Cardiac fibroblast (primary cell): ENCODE measurements around the gene ZNF853.

ENCODE experiments used
- DNase-seq, 2 donors: peaks; one replicate each; pipeline versions ENCODE4 v3.0.0 to v3.0.0-alpha.2; 2010; ENCODE audit warnings: low read depth in 2 of 2
- H3K4me3 ChIP-seq, 2 donors: replicated peaks in 1 of 2; 1 replicate in 1 of 2; 2 replicates in 1 of 2; pipeline ENCODE4 v1.5.1; 2011; ENCODE audit warnings: low read depth in 2 of 2, low read length in 2 of 2, mild to moderate bottlenecking in 2 of 2, moderate library complexity in 1 of 2
- TF ChIP-seq, protein P1 (sequence below): IDR thresholded peaks from one replicate; pipeline ENCODE4 v1.5.1; 2011; ENCODE audit warnings: low read depth, mild to moderate bottlenecking, low read length, inconsistent platforms

Gene ZNF853

DNA sequence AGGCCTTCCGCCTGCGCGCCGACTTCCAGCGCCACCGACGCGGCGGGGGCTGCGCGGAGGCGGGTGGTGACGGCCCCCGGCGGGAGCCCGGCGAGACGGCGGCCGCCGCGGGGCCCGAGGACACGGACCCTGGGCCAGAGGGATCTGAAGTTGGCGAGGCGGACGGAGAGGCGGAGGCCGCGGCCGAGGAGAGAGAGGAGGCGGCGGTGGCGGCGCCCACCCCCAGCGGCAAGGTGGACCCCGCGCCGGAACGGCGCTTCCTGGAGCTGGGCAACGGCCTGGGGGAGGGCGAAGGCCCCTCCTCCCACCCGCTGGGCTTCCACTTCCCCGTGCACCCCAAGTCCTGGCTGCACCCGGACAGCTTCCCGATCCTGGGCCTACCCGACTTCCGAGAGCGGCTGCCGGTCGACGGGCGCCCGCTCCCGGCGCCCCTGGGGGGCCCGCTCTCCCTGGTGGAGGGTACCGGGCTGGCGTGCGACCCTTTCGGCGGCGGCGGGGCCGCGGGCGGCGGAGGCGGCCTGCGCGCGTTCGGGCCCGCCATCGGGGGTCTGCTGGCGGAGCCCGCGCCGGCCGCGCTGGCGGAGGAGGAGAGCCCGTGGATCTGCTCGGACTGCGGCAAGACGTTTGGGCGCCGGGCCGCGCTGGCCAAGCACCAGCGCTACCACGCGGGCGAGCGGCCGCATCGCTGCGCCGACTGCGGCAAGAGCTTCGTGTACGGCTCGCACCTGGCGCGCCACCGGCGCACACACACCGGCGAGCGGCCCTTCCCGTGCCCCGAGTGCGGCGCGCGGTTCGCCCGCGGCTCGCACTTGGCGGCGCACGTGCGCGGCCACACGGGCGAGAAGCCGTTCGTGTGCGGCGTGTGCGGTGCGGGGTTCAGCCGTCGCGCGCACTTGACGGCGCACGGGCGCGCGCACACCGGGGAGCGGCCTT lies 37.9 kb downstream of the ZNF853 start:
- TF ChIP-seq, protein P1, sequence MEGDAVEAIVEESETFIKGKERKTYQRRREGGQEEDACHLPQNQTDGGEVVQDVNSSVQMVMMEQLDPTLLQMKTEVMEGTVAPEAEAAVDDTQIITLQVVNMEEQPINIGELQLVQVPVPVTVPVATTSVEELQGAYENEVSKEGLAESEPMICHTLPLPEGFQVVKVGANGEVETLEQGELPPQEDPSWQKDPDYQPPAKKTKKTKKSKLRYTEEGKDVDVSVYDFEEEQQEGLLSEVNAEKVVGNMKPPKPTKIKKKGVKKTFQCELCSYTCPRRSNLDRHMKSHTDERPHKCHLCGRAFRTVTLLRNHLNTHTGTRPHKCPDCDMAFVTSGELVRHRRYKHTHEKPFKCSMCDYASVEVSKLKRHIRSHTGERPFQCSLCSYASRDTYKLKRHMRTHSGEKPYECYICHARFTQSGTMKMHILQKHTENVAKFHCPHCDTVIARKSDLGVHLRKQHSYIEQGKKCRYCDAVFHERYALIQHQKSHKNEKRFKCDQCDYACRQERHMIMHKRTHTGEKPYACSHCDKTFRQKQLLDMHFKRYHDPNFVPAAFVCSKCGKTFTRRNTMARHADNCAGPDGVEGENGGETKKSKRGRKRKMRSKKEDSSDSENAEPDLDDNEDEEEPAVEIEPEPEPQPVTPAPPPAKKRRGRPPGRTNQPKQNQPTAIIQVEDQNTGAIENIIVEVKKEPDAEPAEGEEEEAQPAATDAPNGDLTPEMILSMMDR: no peak
- H3K4me3 ChIP-seq: no peak overlapping the region
- no peak for DNase-seq

DNA sequence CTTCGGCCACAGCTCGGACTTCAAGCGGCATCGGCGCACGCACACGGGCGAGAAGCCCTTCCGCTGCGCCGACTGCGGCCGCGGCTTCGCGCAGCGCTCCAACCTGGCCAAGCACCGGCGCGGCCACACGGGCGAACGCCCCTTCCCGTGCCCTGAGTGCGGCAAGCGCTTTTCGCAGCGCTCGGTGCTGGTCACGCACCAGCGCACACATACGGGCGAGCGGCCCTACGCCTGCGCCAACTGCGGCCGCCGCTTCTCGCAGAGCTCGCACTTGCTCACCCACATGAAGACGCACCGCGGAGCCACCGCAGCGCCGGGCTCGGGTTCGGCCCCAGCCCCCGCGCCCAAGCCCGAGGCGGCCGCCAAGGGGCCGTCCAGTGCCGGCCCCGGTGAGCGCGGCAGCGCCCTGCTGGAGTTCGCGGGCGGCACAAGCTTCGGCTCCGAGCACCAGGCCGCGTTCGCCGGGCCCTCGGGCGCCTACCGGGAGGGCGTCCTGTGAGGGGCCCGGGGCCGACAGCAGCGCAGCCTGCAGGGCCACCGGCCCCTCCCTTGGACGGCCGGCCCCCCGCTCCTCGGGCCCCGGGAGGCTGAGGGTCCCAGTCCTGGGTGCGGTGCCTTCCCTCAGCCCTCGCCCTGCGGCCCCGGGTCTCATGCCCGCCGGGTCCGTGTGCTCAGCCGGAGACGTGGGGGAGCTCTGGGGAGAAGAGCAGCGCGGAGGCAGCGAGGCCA lies 38.9 kb downstream of the ZNF853 start:
- H3K4me3 ChIP-seq: no peak overlapping the region
- TF ChIP-seq, protein P1: no peak
- no peak for DNase-seq

DNA sequence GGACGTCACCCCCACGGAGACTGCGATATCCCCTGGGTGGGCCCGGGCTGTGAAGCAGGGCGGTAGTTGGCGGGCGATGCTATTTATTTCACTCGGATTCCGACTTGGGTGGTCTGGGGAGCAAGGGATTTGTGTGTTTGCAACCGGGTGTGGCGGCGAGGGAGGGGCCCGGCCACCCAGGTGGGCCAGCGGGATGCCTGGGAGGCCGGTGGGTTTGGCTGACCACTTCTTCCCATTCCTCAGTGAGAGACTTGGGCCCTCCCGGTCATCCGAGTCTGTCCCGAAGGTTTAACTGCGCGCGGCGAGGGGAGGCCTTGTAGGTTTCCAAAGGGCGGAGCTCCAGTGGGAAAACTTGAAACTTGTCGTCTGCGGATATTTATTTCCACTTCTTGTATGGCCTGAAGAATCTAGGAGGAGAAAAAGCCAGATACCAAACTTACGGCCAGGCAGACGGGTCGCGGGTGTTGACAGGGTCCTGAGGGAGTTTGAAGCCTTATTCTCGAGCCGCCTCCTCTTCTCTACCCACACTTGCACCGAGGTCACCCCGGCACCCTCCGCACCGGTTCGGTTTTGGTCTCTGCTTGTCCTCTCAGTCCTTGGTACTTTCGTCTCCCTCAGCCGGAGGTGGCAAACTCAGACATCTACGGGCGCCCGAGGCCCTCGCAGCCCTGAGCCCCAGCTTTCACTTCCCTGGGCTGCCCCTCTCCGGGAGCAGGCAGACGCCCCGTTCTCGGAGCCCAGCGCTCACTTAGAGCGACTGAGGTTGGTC lies 39.6 kb downstream of the ZNF853 start:
- H3K4me3 ChIP-seq: no peak overlapping the region
- TF ChIP-seq, protein P1: no peak
- DNase-seq: no peak

DNA sequence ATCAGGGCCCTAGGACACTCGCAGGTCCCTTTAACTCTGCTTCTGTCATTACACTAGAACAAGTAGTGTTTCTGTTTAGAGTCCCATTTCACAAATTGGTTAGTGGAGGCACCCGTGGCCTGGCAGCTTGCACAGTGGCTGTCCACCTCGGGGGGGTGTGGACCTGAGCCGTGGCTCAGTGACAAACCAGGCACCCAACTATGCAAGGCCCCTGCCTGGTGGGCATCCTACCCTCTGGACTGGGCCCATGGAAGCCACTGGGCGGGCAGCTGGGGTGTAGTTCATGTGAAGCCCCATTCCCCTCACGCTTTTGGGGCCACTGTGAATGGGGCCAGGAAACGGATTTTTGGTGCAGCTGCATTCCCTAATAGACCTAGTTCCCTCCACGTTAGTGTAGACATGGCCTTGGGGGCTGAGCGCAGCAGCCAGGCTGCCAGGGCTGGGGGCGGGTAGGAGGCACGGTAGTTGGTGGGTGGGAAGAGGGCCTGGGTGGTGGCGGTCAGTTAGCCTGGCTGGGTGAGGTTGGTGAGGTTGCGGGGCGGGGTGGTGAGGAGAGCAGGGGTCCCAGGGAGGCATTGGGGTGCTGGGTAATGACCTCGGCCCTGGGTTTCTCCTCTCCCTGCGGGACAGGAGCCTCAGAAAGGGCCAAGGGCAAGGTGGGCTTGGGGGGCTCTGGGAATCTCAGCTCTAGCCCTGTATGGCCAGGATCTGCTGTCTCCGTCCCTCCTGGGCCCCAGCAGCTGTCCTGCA lies 40.4 kb downstream of the ZNF853 start:
- TF ChIP-seq, protein P1: no peak
- DNase-seq: no peak

DNA sequence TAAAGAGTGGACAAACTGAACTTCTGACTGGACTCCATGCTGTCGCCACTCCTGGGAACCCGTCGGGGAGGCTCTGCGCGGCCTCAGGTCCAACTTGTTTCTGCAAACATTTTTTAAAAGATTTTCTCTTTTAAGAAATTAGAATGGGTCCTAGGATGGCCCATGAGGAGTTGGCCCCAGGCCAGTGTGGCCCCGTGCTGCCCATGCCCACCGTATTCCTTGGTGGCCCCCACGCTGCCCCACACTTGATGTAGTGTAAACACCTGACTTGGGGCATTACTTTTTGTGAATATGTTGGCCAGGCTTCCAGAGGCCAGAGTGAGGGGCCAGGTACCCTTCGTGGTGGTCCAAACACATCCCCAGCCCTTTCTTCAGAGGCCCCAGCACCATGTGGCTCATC lies 41.0 kb downstream of the ZNF853 start:
- no peak for DNase-seq
- TF ChIP-seq, protein P1: no peak
- H3K4me3 ChIP-seq: no peak overlapping the region

More for the DNA sequence above, 40.4 kb downstream of the ZNF853 start:
- H3K4me3 ChIP-seq: no peak overlapping the region
